Esophagus squamous epithelium (tissue), 4 donors: ENCODE data around the gene KLF16.

Experiments used
- CTCF ChIP-seq, 6 experiments: fragments of 450-650 bp in 4 of 6; fragments of 200-600 bp in 2 of 6; sonication (generic) in 2 of 6; IDR thresholded peaks; one replicate each; pipeline ENCODE4 v1.5.1; 2016 to 2019; ENCODE audit warnings: antibody characterized with exemption in 6 of 6, mild to moderate bottlenecking in 4 of 6, moderate library complexity in 4 of 6
- POLR2A ChIP-seq, 4 donors: fragments of 450-650 bp; IDR thresholded peaks; one replicate each; pipeline ENCODE4 v1.6.1; 2017; ENCODE audit warnings: antibody characterized with exemption in 4 of 4, mild to moderate bottlenecking in 4 of 4, moderate library complexity in 3 of 4

GRCh38 chr19:1824252-1824622 is 39.1 kb downstream of the KLF16 start:
- TF ChIP-seq CTCF (IDR thresholded peaks at IDR 0.05) = no peak
- no peak for TF ChIP-seq POLR2A (IDR thresholded peaks at IDR 0.05)
